HG02798 (cell line): ENCODE data around the gene PFKFB1.

ENCODE experiments used
- ATAC-seq: cut with Tn5 transposase; IDR thresholded peaks from one replicate; pipeline ENCODE4 v1.9.1; 2021; ENCODE audit warnings: mild to moderate bottlenecking; ENCODE audit not compliant: unreplicated experiment, poor library complexity

The PFKFB1 gene

DNA sequence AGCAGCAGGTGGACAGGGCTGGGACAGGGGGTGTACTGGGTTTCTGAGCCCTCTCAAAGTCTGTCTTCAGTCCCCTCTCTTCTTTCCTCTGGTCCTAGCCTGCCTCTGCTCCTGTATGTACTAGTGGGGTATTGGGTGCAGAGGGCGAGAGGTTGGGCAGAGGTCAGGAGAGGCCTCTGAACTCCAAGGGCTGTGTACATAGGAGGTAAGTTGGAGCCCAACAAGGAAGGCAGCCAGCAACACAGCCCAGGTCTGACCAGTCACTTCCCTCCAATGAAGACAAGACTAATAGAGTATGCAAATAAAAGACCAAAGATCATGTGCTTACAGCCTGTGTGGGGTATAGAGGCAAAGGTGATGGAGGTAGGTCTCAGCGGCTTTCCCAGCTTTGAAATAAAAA lies at the start of gene PFKFB1:
Gene PFKFB1 (minus strand): TSS at position 90 of the 400 bp plus-strand sequence. CDS start 181 bp downstream, outside the sequence.
- ATAC-seq = no peak

DNA sequence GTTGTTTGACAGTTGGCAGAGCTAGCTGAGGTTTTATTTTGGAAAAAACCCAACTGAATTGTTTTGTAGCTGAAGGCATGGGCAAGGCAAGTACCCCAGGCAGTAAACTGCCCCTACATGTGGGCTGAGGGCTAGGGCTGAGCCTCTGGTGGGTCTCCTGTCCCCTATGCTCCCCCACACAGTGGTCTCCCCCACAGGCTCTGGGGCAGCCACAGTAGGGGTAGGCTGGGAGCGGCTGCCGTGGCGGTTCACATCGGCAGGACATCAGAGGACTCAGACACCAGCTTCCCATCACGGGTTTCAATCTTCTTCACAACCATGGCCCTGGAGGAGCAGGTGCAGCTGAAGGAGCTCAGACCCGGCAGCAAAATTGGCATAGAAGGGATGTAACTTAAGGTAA lies 47.5 kb upstream of the PFKFB1 start:
- no peak for ATAC-seq

DNA sequence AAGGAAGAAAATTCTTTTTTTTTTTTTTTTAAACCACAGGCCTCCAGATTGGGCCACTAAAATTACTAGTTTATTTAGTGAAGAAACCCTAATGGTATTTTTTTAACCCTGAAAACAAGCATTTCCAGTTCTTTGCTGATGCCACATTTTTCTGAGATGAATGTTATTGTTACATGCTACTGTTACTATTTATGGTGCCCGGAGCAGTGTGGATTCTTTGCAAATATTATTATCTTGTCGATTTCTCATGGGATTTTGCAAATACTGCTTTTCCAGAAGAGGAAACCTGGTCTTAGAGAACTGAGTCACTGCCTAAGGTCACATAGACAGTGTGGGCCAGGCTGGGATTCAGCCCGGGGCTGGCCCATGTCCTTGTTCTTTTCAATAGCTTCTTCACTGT lies 45.5 kb upstream of the PFKFB1 start:
- no peak for ATAC-seq

DNA sequence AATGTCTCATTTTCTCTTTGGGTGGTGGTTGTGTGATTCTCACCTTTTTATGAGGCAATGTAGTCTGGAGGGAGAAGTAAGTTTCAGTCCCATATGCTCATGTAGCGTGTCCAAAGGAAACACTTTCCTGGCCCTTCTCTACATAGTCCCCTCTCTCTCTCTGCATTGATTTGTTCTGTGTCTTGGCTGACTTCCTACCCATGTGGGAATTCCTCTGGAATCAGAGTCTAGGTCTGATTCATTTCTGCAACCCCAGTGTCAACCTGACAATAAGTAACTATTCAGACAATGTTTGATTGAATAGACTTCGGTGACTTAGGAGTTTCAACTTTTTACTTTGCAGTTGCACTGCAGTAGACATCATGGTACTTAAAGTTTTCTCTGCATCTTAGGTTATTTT lies 39.4 kb upstream of the PFKFB1 start:
- ATAC-seq = no peak

DNA sequence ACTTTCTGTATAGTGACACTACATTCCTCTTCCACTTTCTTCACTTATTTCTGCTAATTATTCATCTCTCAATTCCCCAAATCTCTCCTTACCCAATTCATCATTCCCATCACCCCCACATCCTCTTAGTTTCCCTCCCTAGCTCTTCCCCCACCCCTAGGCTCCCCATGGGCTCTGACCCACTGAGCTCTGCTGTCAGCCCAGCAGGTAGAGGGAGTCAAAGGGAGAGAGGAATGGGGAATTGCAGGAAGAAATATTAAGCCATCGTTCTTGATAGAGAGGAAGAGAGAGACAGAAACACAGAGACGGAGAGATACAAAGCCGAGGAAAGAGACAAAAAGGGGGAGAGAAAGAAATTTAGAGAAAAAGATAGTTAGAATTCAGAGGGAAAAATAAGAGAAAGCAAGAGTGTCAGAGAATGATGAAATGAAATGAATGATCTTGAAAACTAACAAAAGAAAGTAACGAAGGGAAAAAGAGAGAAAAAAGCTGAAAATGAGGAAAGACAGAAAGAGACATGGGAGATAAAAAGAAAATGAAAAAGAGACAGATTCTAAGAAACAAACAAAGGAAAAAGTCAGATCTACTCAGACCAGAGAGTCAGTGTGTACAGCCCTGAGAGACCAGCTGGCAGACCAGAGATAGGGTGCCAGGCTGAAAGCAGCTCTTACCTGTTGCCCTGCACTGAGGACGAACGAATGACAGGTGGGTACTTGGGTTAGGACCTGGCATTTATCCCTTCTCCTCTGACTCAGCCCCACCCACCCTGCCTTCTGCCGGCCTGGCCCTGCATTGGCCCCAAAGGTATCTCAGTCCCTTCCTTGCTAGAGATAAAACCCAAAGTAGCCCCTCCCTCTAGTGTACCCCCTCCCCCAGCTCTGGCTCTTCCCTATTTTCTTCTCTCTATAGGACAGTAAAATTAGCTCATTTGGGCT lies 36.5 kb upstream of the PFKFB1 start, which contains the start of gene ALAS2:
Gene ALAS2 (minus strand): TSS at position 707 of the 935 bp plus-strand sequence. CDS start 4,977 bp downstream, outside the sequence.
- ATAC-seq = no peak

DNA sequence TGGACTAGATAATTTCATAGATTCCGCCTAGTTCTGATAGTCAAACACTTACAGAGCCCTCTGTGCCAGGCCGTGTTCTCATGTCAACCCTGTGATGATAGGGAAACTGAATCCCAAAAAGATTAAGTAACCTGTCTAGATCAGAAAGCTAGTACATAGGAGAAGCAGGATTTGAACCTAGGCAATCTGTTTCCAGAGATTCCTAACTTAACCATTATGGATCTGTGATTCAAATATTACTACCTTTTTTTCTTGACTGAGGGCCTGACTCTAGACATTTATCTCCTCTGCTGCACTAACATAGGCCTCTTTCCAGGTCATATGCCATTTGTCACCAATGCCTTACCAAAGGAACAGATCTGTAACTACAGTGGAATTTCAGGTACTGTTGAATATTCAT lies 35.3 kb upstream of the PFKFB1 start:
- ATAC-seq = no peak

DNA sequence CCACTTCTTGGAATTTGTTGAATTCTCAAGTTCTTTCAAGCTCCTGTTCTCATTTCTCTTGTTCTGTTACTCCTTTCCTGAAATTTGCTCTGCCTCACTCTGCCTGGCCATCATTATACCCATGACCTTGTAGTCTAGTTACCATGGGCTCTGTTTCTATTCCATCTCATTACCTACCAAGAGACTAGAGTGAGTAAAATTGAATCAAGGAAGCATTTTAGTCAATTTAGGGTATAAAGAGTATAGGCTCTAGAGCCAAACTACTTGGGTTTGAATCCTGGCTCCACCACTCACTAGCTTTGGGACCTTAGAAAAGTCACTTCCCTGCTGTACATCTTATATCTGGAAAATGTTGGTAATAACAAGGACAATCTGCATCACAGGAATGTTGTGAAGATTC lies 34.6 kb upstream of the PFKFB1 start:
- ATAC-seq = no peak

DNA sequence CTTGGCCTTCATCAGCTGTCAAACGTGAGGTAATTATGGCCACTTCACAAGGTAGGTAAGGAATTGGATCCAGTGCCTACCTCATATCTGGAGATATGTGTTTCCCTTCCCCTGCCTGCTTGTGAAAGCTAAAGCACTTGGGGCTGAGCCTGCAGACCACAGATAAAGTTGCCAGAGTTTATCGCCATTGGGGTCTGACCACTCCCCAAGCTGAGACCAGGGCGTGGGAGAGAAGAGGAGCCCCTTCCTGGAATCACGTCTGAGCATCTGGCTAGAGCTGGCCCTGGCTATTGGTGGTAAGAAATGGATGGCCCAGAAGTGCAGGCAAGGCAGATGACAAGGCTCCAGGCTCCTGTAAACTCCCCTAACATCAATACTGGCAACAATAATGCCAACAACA lies 34.1 kb upstream of the PFKFB1 start:
- ATAC-seq = no peak

DNA sequence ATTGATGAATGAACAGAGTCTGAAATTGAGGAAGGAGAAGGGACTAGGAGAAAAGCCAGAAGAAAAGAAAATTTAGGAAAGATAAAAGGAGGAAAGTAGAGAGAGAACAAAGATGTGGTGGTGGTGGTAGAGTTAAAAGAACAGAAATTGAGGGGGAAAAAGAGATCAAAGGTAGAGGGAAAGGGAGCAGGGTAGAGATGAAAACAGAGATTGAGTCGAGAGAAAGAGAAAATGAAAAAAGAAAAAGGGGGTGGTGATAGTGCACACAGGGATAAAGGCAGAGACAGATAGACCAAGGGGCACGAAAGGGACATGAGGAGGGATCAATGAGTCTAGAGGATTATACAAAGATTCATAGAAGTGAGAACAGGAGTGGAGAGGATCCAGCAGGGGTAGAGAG lies 32.9 kb upstream of the PFKFB1 start:
- no peak for ATAC-seq

DNA sequence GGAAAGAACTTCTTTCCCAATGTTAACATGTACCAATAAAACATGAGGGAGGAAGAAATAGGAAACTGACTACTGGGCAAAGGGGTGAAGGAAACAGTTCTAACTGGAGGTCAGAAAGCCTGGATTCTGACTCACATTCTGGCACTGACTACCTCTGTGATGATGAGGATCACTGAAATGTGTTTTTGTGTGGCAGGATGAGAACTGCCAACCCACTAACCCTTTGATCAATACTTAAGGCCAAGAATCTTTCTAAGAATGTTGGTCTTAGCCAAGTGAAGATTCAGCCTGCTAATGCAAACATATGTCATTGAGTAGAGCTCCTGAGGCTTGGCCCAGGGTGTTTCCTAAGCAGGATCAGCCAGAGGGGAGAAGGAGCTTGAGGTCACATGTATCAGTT lies 32.2 kb upstream of the PFKFB1 start:
- no peak for ATAC-seq

DNA sequence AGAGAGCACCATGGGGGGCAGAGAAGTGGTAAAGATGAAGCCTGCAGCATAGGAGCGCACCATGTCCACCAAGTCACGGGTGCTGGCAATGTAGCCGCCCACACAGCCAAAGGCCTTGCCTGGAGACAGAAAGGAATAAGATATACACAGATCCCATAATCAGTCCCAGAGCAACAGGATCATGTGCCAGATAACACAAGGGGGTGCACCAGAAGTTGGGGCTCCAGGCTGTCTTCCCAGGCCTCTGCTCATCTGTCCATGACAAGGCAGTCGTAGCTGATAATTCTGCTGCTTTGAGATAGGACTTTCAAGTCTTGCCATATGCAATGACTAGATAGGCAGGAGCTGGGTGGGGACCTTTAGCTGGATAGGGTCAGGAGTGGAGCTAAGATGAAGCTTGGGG lies 20.9 kb upstream of the PFKFB1 start:
- no peak for ATAC-seq

DNA sequence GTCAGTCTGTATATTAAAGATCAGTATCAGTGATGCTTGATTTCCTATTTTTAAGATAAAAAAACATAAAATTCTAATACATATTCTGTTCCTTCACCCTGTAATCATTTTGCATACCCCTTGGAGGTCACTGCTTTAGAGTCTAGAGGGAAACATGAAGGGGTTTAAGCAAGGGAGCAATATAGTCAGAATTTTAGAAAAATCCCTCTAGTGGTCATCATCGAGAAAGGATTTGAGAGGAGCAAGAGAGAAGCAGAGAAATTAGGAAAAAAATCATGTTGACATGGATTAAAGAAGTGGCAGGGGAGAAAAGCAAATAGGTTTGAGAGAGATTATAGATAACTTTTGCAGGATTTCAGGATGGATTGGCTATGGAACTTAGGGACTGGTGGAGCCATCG lies 17.3 kb upstream of the PFKFB1 start:
- ATAC-seq = no peak

DNA sequence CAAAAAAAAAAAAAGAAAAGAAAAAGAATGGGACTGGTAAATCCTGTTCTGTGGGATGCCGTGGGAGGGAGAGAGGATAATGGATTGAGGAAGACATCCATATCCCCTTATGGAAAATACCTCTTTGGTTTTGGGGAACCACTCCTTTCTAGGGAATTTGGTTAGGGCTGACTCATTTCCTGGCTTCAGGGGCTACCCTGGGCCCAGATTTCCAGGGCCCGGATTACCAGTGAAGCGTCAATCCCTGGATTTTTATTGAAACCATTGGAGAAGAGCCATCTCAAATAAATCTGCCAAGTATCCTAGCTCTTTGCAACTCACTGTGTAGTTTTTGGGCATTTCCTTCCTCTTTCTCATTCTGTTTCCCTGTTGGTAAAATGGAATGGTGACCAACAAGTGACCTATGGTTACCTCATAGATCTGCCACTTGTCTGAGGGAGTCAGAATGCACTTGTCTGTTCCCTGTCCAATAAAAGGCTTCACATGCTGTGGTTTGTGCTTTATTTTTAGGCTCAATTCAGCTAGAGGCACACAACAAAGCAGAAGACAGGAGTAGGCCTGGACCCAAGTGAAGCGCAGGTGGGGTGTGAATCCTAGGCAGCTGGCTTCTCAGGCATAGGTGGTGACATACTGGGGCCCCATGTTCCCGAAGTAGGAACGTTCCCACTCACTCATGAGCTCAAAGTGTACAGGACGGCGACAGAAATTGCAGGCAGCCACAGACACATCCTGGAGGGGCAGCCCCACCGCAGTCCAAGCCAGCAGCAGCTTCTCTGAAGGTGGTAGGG lies 14.8 kb upstream of the PFKFB1 start:
- no peak for ATAC-seq

DNA sequence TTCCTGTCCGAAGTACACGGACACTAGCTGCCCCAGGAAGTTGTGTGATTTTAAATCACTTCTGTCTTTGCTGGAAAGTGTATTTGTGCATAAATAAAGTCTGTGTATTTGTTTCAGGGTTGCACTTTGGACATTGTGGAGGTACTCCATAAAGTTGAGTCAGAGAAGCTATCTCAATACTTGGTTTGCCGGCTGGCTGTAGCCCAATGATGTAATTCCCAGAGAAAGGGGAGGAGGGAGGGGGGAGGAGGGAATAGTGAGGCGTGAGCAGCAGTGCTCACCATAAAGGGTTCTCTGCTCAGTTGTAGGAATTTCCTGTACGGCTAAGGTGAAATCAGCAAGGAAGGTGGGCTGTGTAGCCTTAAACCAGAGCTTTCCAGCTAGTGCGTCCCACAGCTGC lies 13.7 kb upstream of the PFKFB1 start:
- ATAC-seq = no peak

DNA sequence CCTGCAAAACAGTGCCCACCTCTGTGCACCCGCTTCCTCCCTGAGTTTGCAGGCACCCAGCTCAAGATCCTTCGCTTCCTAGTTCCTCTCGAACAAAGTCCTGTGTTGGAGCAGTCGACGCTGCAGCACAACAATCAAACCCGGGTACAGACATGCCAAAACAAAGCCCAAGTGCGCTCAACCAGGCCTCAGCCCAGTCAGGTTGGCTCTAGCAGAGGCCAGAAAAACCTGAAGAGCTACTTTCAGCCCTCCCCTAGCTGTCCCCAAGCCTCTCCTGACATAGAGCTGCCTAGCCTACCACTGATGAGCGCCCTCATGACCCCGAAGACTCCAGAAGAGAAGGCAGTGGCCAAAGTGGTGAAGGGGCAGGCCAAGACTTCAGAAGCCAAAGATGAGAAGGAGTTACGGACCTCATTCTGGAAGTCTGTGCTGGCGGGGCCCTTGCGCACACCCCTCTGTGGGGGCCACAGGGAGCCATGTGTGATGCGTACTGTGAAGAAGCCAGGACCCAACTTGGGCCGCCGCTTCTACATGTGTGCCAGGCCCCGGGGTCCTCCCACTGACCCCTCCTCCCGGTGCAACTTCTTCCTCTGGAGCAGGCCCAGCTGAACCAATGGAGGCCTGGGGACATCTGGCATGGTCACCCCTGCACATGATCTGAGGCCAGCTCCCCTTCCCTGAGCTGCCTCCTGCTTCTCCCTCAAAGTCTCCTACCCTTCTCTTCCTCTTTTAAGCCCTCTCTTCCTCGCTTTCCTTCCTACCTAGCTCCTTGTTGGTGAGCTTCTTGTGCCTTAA lies 13.0 kb upstream of the PFKFB1 start:
- ATAC-seq = no peak

DNA sequence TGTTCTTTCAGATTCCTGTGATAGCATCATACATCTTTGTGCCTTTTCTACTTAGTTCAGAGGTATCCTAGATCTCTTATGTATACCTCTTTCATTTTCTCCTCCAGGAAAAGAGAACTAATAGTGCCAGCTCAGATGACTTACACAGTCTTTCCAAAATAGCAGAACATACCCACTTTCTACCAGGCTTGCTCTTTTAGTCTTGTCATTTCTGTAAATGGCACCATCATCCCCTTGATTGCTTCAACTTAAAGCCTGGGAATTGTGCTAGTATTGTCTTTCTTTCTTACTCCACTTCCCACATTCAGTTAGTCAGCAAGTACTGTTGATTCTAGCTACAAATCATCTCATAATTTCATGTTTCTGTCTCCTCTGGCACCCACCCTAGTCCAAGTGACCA lies 11.3 kb upstream of the PFKFB1 start:
- no peak for ATAC-seq

DNA sequence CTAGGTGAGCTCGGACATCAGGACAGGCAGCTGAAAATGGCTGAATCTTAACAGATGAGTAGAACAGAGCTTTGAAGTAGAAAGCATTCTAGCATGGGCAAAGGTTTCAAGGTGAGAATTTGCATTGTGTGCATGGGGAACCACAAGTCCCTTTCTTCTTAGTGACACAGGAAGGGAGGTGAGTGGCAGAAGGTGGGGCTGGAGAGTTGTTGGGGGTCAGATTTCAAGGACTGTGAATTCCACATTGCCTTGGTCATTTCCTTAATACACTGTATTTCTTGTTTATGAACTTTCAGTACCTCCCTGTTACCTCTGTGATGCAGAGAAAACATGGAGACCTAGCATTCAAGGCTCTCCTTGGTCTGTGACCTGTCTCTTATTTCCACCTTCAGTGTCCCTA lies 10.2 kb upstream of the PFKFB1 start:
- ATAC-seq = no peak

DNA sequence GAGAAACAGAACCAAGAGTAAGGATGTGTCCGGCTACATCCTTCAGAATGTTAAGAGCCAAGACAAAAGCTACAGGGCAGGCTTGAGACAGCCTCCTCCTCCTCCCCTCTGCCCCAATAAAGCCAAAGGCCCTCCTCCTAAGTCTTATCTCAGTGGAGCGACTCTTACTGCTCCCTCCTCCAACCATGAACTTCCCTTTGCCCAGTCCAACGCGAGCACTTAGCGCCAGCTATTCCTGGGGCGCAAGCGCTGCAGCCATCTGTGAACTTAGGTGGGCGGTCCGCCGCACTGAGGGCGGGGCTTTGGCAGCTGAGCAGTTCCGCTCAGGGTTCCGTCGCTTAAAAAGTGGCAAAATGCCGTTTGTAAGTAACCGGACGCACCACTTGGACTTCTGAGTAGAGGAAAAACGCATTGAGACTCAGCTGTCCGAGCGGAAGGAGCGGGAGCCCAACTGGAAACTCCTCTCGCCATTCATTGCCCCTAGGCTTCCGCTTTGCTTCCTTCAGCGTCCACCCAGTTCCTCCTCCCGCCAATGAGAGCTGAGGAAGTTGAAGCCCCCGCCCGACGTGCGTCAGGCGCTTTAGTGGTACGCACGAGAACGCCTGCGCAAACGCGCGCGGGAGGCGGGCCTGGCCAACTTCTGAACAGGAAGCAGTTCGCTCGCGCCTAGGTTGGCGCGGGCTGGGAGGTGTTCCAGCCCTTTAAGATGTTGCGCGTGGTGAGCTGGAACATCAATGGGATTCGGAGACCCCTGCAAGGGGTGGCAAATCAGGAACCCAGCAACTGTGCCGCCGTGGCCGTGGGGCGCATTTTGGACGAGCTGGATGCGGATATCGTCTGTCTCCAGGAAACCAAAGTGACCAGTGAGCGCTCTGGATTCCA lies 6.0 kb upstream of the PFKFB1 start, which contains the start of gene APEX2:
Gene APEX2 (plus strand): TSS at position 647 of the 882 bp plus-strand sequence. CDS start 60 bp downstream, at position 707.
- peak; percentile 95 for ATAC-seq

DNA sequence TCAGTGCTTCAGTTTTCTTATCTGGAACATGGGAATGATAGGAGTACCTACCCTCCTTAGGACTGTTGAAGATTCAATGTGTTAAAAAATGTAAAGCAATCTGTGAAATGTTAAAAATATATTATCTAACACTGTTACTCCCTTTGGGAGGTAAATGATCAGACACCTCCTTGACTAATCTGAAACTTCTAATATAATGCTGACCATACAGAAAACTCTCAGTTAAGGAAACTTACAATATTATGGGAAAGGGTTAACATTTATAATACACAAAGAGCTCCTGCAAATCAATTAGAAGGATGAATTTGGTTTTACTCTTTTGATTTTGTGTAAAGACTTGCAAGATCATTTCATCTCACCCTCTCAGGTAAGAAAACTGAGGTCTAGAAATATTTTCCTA lies 1.6 kb upstream of the PFKFB1 start:
- ATAC-seq = no peak
